ENCODE measurements around the gene THAP11. TPM values are rescaled to one million over a fixed set of nuclear protein-coding genes. Genes with fewer than 3 reads are reported as not detected.
A peak's percentile ranks its signal among the peaks of the same experiment; 100 is the strongest.

THAP11 gene
- total RNA-seq, 2 experiments from 2014 or later, result 19.9 to 20.6 TPM

GRCh38 chr16:67841198-67841815 is 813 bp upstream of the THAP11 start:
- peaks cover 4% of the 10 kb centered on the region for H3K36me3 Mint-ChIP-seq (ENCODE audit: low read depth)

GRCh38 chr16:67842509-67843342 is 606 bp downstream of the THAP11 start:
- peaks cover 4% of the 10 kb centered on the region for H3K36me3 Mint-ChIP-seq (ENCODE audit: low read depth)
- H3K4me3 Mint-ChIP-seq, result peak overlapping the region; percentile 89
- no peaks in the 10 kb centered on the region for H3K9me3 Mint-ChIP-seq
- H3K27ac Mint-ChIP-seq, result peak overlapping the region; percentile 87
- intact Hi-C loops (cut with micrococcal nuclease), result loop anchor here (1.0 to 5.0 kb wide), 9 partner anchors 9 to 615 kb away; partner anchors contain the start of genes CTCF, FHOD1, GFOD2 and RANBP10
- CTCF ChIA-PET, result interaction anchor here (0.7 to 4.2 kb wide), 6 partner anchors 9 to 295 kb away, joined by 3 to 35 read pairs (median 3); no protein-coding TSS in a partner anchor
- peaks cover 35% of the 10 kb centered on the region for H3K4me1 Mint-ChIP-seq (ENCODE audit: low read depth)
- no peaks in the 10 kb centered on the region for H3K27me3 Mint-ChIP-seq (ENCODE audit: low read depth)
- peak; percentile 71 for DNase-seq

More at GRCh38 chr16:67841198-67841815, 813 bp upstream of the THAP11 start:
- Mint-ChIP-seq H3K9me3 (no peaks in the 10 kb centered on the region), H3K27ac (peak overlapping the region; percentile 98), H3K27me3 (ENCODE audit: low read depth) (no peaks in the 10 kb centered on the region), H3K4me1 (ENCODE audit: low read depth) (peaks cover 33% of the 10 kb centered on the region), H3K4me3 (peak overlapping the region; percentile 91)
- intact Hi-C loops (cut with micrococcal nuclease), result loop anchor here (5.0 kb wide), 1 partner anchor 594 kb away; the partner anchor contains the start of genes FHOD1 and SLC9A5
- DNase-seq, result no peak
- CTCF ChIA-PET, result interaction anchor here (0.6 to 1.5 kb wide), 5 partner anchors 25 to 239 kb away, joined by 3 to 7 read pairs (median 3); no protein-coding TSS in a partner anchor

- peaks cover 41% of the 10 kb centered on the region for H3K4me1 Mint-ChIP-seq (ENCODE audit: low read depth)
Measured at GRCh38 chr16:67843343-67843765, 1.2 kb downstream of the THAP11 start.

GRCh38 chr16:67844497-67844896 is 2.4 kb downstream of the THAP11 start:
- CTCF ChIA-PET, result interaction anchor here (0.6 to 4.2 kb wide), 11 partner anchors 11 to 1855 kb away, joined by 3 to 35 read pairs (median 3); no protein-coding TSS in a partner anchor
- peaks cover 48% of the 10 kb centered on the region for H3K4me1 Mint-ChIP-seq (ENCODE audit: low read depth)
- DNase-seq, result no peak
- intact Hi-C loops (cut with micrococcal nuclease), result loop anchor here (5.0 kb wide), 1 partner anchor 597 kb away; the partner anchor contains the start of genes FHOD1 and SLC9A5
- peaks cover 6% of the 10 kb centered on the region for H3K36me3 Mint-ChIP-seq (ENCODE audit: low read depth)
- no peaks in the 10 kb centered on the region for H3K9me3 Mint-ChIP-seq
- peak overlapping the region; percentile 92 for H3K27ac Mint-ChIP-seq
- H3K27me3 Mint-ChIP-seq (ENCODE audit: low read depth), result no peaks in the 10 kb centered on the region
- H3K4me3 Mint-ChIP-seq, result peak overlapping the region; percentile 89

More at GRCh38 chr16:67843343-67843765, 1.2 kb downstream of the THAP11 start:
- Mint-ChIP-seq H3K4me3 (peak overlapping the region; percentile 89), H3K9me3 (no peaks in the 10 kb centered on the region), H3K27me3 (ENCODE audit: low read depth) (no peaks in the 10 kb centered on the region), H3K27ac (peak overlapping the region; percentile 87), H3K36me3 (ENCODE audit: low read depth) (peaks cover 4% of the 10 kb centered on the region)
- intact Hi-C loops (cut with micrococcal nuclease), result loop anchor here (2.0 to 5.0 kb wide), 3 partner anchors 75 to 596 kb away; partner anchors contain the start of genes FHOD1, GFOD2 and SLC9A5
- DNase-seq, result no peak
- CTCF ChIA-PET, result interaction anchor here (0.6 to 4.2 kb wide), 8 partner anchors 10 to 296 kb away, joined by 3 to 35 read pairs (median 3); no protein-coding TSS in a partner anchor

- Mint-ChIP-seq H3K4me3 (peak overlapping the region; percentile 81), H3K27me3 (ENCODE audit: low read depth) (no peaks in the 10 kb centered on the region), H3K9me3 (no peaks in the 10 kb centered on the region), H3K36me3 (ENCODE audit: low read depth) (peaks cover 6% of the 10 kb centered on the region), H3K27ac (peak overlapping the region; percentile 92), H3K4me1 (ENCODE audit: low read depth) (peaks cover 52% of the 10 kb centered on the region)
- peak; percentile 19 for DNase-seq
- intact Hi-C loops (cut with micrococcal nuclease), result loop anchor here (1.0 to 2.0 kb wide), 12 partner anchors 12 to 465 kb away; partner anchors contain the start of genes ACD, CTCF, NFATC3 and PARD6A
- CTCF ChIA-PET, result interaction anchor here (0.6 to 4.2 kb wide), 10 partner anchors 8 to 1123 kb away, joined by 3 to 35 read pairs (median 3); no protein-coding TSS in a partner anchor
Measured at GRCh38 chr16:67845291-67846062, 3.4 kb downstream of the THAP11 start.

GRCh38 chr16:67846063-67846319 is 3.9 kb downstream of the THAP11 start:
- peak overlapping the region; percentile 81 for H3K4me3 Mint-ChIP-seq
- no peaks in the 10 kb centered on the region for H3K9me3 Mint-ChIP-seq
- peaks cover 52% of the 10 kb centered on the region for H3K4me1 Mint-ChIP-seq (ENCODE audit: low read depth)
- peak overlapping the region; percentile 92 for H3K27ac Mint-ChIP-seq
- peaks cover 6% of the 10 kb centered on the region for H3K36me3 Mint-ChIP-seq (ENCODE audit: low read depth)
- DNase-seq, result no peak
- intact Hi-C loops (cut with micrococcal nuclease), result loop anchor here (1.0 to 2.0 kb wide), 12 partner anchors 13 to 464 kb away; partner anchors contain the start of genes ACD, CTCF, NFATC3 and PARD6A
- H3K27me3 Mint-ChIP-seq (ENCODE audit: low read depth), result no peaks in the 10 kb centered on the region
- CTCF ChIA-PET, result interaction anchor here (0.6 to 4.2 kb wide), 6 partner anchors 9 to 571 kb away, joined by 3 to 35 read pairs (median 3); no protein-coding TSS in a partner anchor

GRCh38 chr16:67846320-67847063 is 4.4 kb downstream of the THAP11 start, which contains the start of gene NUTF2:
Gene NUTF2 (plus strand): TSS chr16:67846933. CDS start chr16:67865131, 18,198 bp downstream.
- Mint-ChIP-seq H3K4me3 (peak within 1 kb of the TSS; percentile 92), H3K27me3 (ENCODE audit: low read depth) (no peaks in the 10 kb centered on the region), H3K9me3 (no peaks in the 10 kb centered on the region), H3K36me3 (ENCODE audit: low read depth) (peaks cover 6% of the 10 kb centered on the region), H3K27ac (peak within 1 kb of the TSS; percentile 92), H3K4me1 (ENCODE audit: low read depth) (peaks cover 50% of the 10 kb centered on the region)
- intact Hi-C loops (cut with micrococcal nuclease), result loop anchor here (1.0 to 2.0 kb wide), 12 partner anchors 13 to 464 kb away; partner anchors contain the start of genes ACD, CTCF, NFATC3 and PARD6A
- DNase-seq, result peak; percentile 98
- CTCF ChIA-PET, result interaction anchor here (0.6 to 4.2 kb wide), 5 partner anchors 31 to 571 kb away, joined by 3 to 35 read pairs (median 3); no protein-coding TSS in a partner anchor

GRCh38 chr16:67847064-67847861 is 5.1 kb downstream of the THAP11 start, which contains the start of gene CENPT:
Gene CENPT (minus strand): TSS chr16:67847693. CDS start chr16:67833859, 13,834 bp downstream.
- Mint-ChIP-seq H3K9me3 (no peaks in the 10 kb centered on the region), H3K27ac (peak within 1 kb of the TSS; percentile 92), H3K4me1 (ENCODE audit: low read depth) (peaks cover 49% of the 10 kb centered on the region), H3K36me3 (ENCODE audit: low read depth) (peaks cover 6% of the 10 kb centered on the region), H3K4me3 (peak within 1 kb of the TSS; percentile 92), H3K27me3 (ENCODE audit: low read depth) (no peaks in the 10 kb centered on the region)
- CTCF ChIA-PET, result interaction anchor here (1.8 to 4.2 kb wide), 2 partner anchors 31 kb away, joined by 8 to 35 read pairs; no protein-coding TSS in a partner anchor
- intact Hi-C loops (cut with micrococcal nuclease), result loop anchor here (2.0 kb wide), 3 partner anchors 18 to 326 kb away; partner anchors contain the start of gene NFATC3
- DNase-seq, result peak; percentile 18

GRCh38 chr16:67848118-67848517 is 6.0 kb downstream of the THAP11 start:
- peaks cover 5% of the 10 kb centered on the region for H3K36me3 Mint-ChIP-seq (ENCODE audit: low read depth)
- no peak for DNase-seq
- CTCF ChIA-PET, result interaction anchor here (0.9 to 1.8 kb wide), 5 partner anchors 19 to 326 kb away, joined by 3 to 8 read pairs (median 3); no protein-coding TSS in a partner anchor
- H3K9me3 Mint-ChIP-seq, result no peaks in the 10 kb centered on the region
- peak overlapping the region; percentile 92 for H3K4me3 Mint-ChIP-seq
- H3K27ac Mint-ChIP-seq, result peak overlapping the region; percentile 36
- H3K4me1 Mint-ChIP-seq (ENCODE audit: low read depth), result peaks cover 48% of the 10 kb centered on the region
- intact Hi-C loops (cut with micrococcal nuclease), result no loop called here
- H3K27me3 Mint-ChIP-seq (ENCODE audit: low read depth), result no peaks in the 10 kb centered on the region

- no peaks in the 10 kb centered on the region for H3K27me3 Mint-ChIP-seq (ENCODE audit: low read depth)
- peaks cover 5% of the 10 kb centered on the region for H3K36me3 Mint-ChIP-seq (ENCODE audit: low read depth)
- no peaks in the 10 kb centered on the region for H3K9me3 Mint-ChIP-seq
- intact Hi-C loops (cut with micrococcal nuclease), result no loop called here
- H3K4me3 Mint-ChIP-seq, result no peak overlapping the region
- CTCF ChIA-PET, result interaction anchor here (2.7 kb wide), 1 partner anchor 37 kb away, joined by 8 read pairs; no protein-coding TSS in a partner anchor
- no peak for DNase-seq
- peaks cover 42% of the 10 kb centered on the region for H3K4me1 Mint-ChIP-seq (ENCODE audit: low read depth)
- no peak overlapping the region for H3K27ac Mint-ChIP-seq
Measured at GRCh38 chr16:67853670-67854069, 11.6 kb downstream of the THAP11 start.

Measured in activated naive CD4-positive, alpha-beta T cell treated with anti-CD3 and anti-CD28 coated beads for 36 hours (primary cell).